Liver (tissue), 9 donors: Measurements from ENCODE around the gene DOK5. TPM values are rescaled to one million over a fixed set of nuclear protein-coding genes. Genes with fewer than 3 reads are reported as not detected.

Source experiments
- DNase-seq: peaks from one replicate; pipeline ENCODE4 v3.0.0-alpha.2; 2017; ENCODE audit warnings: low spot score
- H3K27ac ChIP-seq, 2 donors: one replicate each; pipeline ENCODE4 v1.7.0; 2013; ENCODE audit warnings: inconsistent platforms in 2 of 2, low read length in 2 of 2, control low read depth in 1 of 2, low read depth in 1 of 2, mild to moderate bottlenecking in 1 of 2
- H3K27me3 ChIP-seq, 4 donors: one replicate each; pipeline versions ENCODE4 v1.6.1 to v1.7.0; 2013; ENCODE audit warnings: low read length in 3 of 4, inconsistent platforms in 1 of 4, mild to moderate bottlenecking in 1 of 4, moderate library complexity in 1 of 4; ENCODE audit not compliant: control insufficient read depth in 4 of 4, insufficient read depth in 4 of 4
- H3K36me3 ChIP-seq, 4 donors: one replicate each; pipeline versions ENCODE4 v1.6.1 to v1.7.0; 2013; ENCODE audit warnings: low read length in 3 of 4, mild to moderate bottlenecking in 3 of 4, low read depth in 1 of 4, moderate library complexity in 1 of 4; ENCODE audit not compliant: control insufficient read depth in 4 of 4, insufficient read depth in 3 of 4
- H3K4me1 ChIP-seq, 4 donors: one replicate each; pipeline versions ENCODE4 v1.6.1 to v1.7.0; 2013; ENCODE audit warnings: low read length in 3 of 4, mild to moderate bottlenecking in 3 of 4, moderate library complexity in 1 of 4; ENCODE audit not compliant: control insufficient read depth in 4 of 4, insufficient read depth in 4 of 4
- H3K4me3 ChIP-seq, 3 donors: one replicate each; pipeline versions ENCODE4 v1.6.1 to v1.7.0; 2013; ENCODE audit warnings: low read length in 3 of 3, control low read depth in 1 of 3, low read depth in 1 of 3, mild to moderate bottlenecking in 1 of 3
- H3K9ac ChIP-seq, 2 donors: one replicate each; pipeline ENCODE4 v1.7.0; 2013; ENCODE audit warnings: low read length in 2 of 2, mild to moderate bottlenecking in 2 of 2, moderate library complexity in 2 of 2, control low read depth in 1 of 2, low read depth in 1 of 2
- H3K9me3 ChIP-seq, 4 donors: one replicate each; pipeline versions ENCODE4 v1.6.1 to v1.7.0; 2013; ENCODE audit warnings: low read length in 3 of 4; ENCODE audit not compliant: control insufficient read depth in 4 of 4
- EGR1 ChIP-seq, 2 donors: IDR thresholded peaks; 2 replicates each; pipeline ENCODE4 v1.6.1; 2016 to 2018; ENCODE audit warnings: antibody characterized with exemption in 2 of 2, low read depth in 2 of 2
- FOXA1 ChIP-seq: IDR thresholded peaks from 2 replicates; pipeline ENCODE4 v1.6.1; 2016; ENCODE audit warnings: antibody characterized with exemption
- GABPA ChIP-seq, 2 donors: IDR thresholded peaks in 1 of 2; conservative IDR thresholded peaks in 1 of 2; 2 replicates each; pipeline ENCODE4 v1.6.1; 2016; ENCODE audit warnings: antibody characterized with exemption in 2 of 2, mild to moderate bottlenecking in 1 of 2, moderate library complexity in 1 of 2
- HNF4A ChIP-seq, 2 donors: conservative IDR thresholded peaks; 2 replicates each; pipeline ENCODE4 v1.6.1; 2016; ENCODE audit warnings: antibody characterized with exemption in 2 of 2, mild to moderate bottlenecking in 2 of 2
- JUND ChIP-seq, 2 donors: IDR thresholded peaks; 2 replicates each; pipeline ENCODE4 v1.6.1; 2016; ENCODE audit warnings: antibody characterized with exemption in 2 of 2
- NR2F2 ChIP-seq: IDR thresholded peaks from 2 replicates; pipeline ENCODE4 v1.6.1; 2016; ENCODE audit warnings: antibody characterized with exemption
- RAD21 ChIP-seq, 2 donors: IDR thresholded peaks; 2 replicates each; pipeline ENCODE4 v1.6.1; 2016; ENCODE audit warnings: antibody characterized with exemption in 2 of 2, mild to moderate bottlenecking in 2 of 2
- RXRA ChIP-seq, 2 donors: IDR thresholded peaks; 2 replicates each; pipeline ENCODE4 v1.6.1; 2017 to 2018; ENCODE audit warnings: antibody characterized with exemption in 2 of 2, mild to moderate bottlenecking in 1 of 2
- SP1 ChIP-seq: IDR thresholded peaks from 2 replicates; pipeline ENCODE4 v1.6.1; 2018; ENCODE audit warnings: antibody characterized with exemption, mild to moderate bottlenecking
- YY1 ChIP-seq: IDR thresholded peaks from 2 replicates; pipeline ENCODE4 v1.6.1; 2016; ENCODE audit warnings: antibody characterized with exemption, mild to moderate bottlenecking
- WGBS: extraction: QIAGEN DNeasy Blood & Tissue Kit; methylation state at CpG from one replicate; pipeline ENCODE4 v1.1.7; 2013; 5-methylcytosine and 5-hydroxymethylcytosine counted together
- polyA plus RNA-seq, 2 donors: library from polyadenylated mRNA; stranded (reverse) in 1 of 2; unstranded in 1 of 2; fragments of 200-250 nt in 1 of 2; fragments of >200 nt in 1 of 2; fragmentation: Nextera tagmentation in 1 of 2; extraction: Ambion mirVana in 1 of 2; gene quantifications; one replicate each; pipeline versions ENCODE4 v1.2.1 to v1.2.3, GENCODE V29; 2013 to 2015
- total RNA-seq, 2 donors: library from RNA; depleted of rRNA; stranded (reverse); fragments of >200 nt; gene quantifications; one replicate each; pipeline ENCODE4 v1.2.3, GENCODE V29; 2014
- TF ChIP-seq, protein P1 (sequence below): fragments of 150-350 bp; IDR thresholded peaks from 2 replicates; pipeline ENCODE4 v1.5.1; 2017; ENCODE audit warnings: improper control_type of control experiment, low read depth, low read length; ENCODE audit not compliant: missing input control
- TF ChIP-seq, protein P2 (sequence below): IDR thresholded peaks from 2 replicates; pipeline ENCODE4 v1.6.1; 2016; ENCODE audit warnings: antibody characterized with exemption
- TF ChIP-seq, protein P3 (sequence below): IDR thresholded peaks from 2 replicates; pipeline ENCODE4 v1.6.1; 2016; ENCODE audit warnings: antibody characterized with exemption, mild to moderate bottlenecking
- TF ChIP-seq, protein P4 (sequence below): IDR thresholded peaks from 2 replicates; pipeline ENCODE4 v1.6.1; 2016; ENCODE audit warnings: antibody characterized with exemption
- TF ChIP-seq, protein P5 (sequence below): IDR thresholded peaks from 2 replicates; pipeline ENCODE4 v1.6.1; 2016; ENCODE audit warnings: antibody characterized with exemption
- donor health status: healthy.
- donor health status: healthy.
- donor health status: healthy.
- donor health status: healthy.
- donor health status: healthy.

Gene DOK5
- total and polyA plus RNA-seq, 4 donors: 0.05 to 0.16 (median 0.09) TPM

DNA sequence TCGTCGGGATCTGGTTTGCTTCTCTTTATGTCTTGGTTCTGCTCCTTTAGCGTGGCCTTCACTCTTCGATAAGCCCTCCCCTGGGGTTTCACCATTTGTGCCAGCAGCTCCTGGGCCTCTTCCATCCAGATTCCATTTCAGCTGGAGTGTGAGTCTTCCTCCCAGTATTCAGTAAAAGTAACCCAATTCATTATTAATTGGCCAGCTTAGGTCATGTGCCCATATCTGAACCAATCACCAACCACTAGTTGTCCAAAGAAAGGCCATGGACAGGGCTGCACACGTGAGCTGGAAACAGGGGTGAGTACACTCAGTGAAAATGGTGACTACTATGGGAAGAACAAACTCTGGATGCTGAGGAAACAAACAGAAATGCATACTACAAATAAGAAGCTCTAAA lies 2.8 kb upstream of the DOK5 start:
- TF ChIP-seq YY1: no peak
- TF ChIP-seq, protein P1, sequence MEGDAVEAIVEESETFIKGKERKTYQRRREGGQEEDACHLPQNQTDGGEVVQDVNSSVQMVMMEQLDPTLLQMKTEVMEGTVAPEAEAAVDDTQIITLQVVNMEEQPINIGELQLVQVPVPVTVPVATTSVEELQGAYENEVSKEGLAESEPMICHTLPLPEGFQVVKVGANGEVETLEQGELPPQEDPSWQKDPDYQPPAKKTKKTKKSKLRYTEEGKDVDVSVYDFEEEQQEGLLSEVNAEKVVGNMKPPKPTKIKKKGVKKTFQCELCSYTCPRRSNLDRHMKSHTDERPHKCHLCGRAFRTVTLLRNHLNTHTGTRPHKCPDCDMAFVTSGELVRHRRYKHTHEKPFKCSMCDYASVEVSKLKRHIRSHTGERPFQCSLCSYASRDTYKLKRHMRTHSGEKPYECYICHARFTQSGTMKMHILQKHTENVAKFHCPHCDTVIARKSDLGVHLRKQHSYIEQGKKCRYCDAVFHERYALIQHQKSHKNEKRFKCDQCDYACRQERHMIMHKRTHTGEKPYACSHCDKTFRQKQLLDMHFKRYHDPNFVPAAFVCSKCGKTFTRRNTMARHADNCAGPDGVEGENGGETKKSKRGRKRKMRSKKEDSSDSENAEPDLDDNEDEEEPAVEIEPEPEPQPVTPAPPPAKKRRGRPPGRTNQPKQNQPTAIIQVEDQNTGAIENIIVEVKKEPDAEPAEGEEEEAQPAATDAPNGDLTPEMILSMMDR: no peak
- TF ChIP-seq EGR1 (IDR thresholded peaks at IDR 0.05; ENCODE audit: low read depth in 2 of 2): no peak
- TF ChIP-seq, protein P2, sequence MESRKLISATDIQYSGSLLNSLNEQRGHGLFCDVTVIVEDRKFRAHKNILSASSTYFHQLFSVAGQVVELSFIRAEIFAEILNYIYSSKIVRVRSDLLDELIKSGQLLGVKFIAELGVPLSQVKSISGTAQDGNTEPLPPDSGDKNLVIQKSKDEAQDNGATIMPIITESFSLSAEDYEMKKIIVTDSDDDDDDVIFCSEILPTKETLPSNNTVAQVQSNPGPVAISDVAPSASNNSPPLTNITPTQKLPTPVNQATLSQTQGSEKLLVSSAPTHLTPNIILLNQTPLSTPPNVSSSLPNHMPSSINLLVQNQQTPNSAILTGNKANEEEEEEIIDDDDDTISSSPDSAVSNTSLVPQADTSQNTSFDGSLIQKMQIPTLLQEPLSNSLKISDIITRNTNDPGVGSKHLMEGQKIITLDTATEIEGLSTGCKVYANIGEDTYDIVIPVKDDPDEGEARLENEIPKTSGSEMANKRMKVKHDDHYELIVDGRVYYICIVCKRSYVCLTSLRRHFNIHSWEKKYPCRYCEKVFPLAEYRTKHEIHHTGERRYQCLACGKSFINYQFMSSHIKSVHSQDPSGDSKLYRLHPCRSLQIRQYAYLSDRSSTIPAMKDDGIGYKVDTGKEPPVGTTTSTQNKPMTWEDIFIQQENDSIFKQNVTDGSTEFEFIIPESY: no peak
- TF ChIP-seq RXRA (IDR thresholded peaks at IDR 0.05): no peak
- no peak for TF ChIP-seq HNF4A (conservative IDR thresholded peaks at IDR 0.05)
- no peak for TF ChIP-seq FOXA1
- TF ChIP-seq NR2F2: no peak
- TF ChIP-seq GABPA (IDR thresholded peaks at IDR 0.05 in 1 of 2, conservative IDR thresholded peaks at IDR 0.05 in 1 of 2): no peak
- no peak for TF ChIP-seq SP1
- TF ChIP-seq JUND (IDR thresholded peaks at IDR 0.05): no peak
- TF ChIP-seq, protein P3, sequence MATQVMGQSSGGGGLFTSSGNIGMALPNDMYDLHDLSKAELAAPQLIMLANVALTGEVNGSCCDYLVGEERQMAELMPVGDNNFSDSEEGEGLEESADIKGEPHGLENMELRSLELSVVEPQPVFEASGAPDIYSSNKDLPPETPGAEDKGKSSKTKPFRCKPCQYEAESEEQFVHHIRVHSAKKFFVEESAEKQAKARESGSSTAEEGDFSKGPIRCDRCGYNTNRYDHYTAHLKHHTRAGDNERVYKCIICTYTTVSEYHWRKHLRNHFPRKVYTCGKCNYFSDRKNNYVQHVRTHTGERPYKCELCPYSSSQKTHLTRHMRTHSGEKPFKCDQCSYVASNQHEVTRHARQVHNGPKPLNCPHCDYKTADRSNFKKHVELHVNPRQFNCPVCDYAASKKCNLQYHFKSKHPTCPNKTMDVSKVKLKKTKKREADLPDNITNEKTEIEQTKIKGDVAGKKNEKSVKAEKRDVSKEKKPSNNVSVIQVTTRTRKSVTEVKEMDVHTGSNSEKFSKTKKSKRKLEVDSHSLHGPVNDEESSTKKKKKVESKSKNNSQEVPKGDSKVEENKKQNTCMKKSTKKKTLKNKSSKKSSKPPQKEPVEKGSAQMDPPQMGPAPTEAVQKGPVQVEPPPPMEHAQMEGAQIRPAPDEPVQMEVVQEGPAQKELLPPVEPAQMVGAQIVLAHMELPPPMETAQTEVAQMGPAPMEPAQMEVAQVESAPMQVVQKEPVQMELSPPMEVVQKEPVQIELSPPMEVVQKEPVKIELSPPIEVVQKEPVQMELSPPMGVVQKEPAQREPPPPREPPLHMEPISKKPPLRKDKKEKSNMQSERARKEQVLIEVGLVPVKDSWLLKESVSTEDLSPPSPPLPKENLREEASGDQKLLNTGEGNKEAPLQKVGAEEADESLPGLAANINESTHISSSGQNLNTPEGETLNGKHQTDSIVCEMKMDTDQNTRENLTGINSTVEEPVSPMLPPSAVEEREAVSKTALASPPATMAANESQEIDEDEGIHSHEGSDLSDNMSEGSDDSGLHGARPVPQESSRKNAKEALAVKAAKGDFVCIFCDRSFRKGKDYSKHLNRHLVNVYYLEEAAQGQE: no peak
- TF ChIP-seq, protein P4, sequence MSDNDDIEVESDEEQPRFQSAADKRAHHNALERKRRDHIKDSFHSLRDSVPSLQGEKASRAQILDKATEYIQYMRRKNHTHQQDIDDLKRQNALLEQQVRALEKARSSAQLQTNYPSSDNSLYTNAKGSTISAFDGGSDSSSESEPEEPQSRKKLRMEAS: no peak
- WGBS: 86% methylated on average over 5 of the region's 5 CpGs
- DNase-seq: no peak
- H3K4me3 ChIP-seq: no peak overlapping the region
- no peak overlapping the region for H3K9ac ChIP-seq
- peaks cover 0 to 9% (median 5%) of the 10 kb centered on the region in 4 donors for H3K4me1 ChIP-seq
- peaks cover 3 to 15% (median 6%) of the 10 kb centered on the region in 4 donors for H3K27me3 ChIP-seq
- peaks cover 0 to 2% (median 0%) of the 10 kb centered on the region in 4 donors for H3K9me3 ChIP-seq
- H3K36me3 ChIP-seq: no peaks in the 10 kb centered on the region
- no peak overlapping the region for H3K27ac ChIP-seq

DNA sequence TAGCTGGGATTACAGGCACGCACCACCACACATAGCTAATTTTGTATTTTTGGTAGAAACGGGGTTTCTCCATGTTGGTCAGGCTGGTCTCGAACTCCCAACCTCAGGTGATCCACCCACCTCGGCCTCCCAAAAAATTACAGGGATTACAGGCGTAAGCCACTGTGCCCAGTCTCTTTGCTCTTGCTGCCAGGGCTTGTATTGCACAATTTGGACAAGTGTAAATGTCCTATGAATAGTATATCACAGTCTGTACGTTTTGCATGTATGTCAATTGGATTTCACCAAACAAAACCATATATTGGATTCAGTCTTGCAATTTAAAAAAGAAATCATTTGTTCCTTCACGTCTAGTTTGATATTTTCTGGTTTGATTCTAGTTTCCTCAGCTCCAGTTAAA lies 2.1 kb upstream of the DOK5 start:
- Histone ChIP-seq H3K9me3 (peaks cover 0 to 2% (median 0%) of the 10 kb centered on the region in 4 donors), H3K27ac (no peak overlapping the region), H3K36me3 (no peaks in the 10 kb centered on the region), H3K4me3 (no peak overlapping the region), H3K27me3 (peaks cover 3 to 22% (median 8%) of the 10 kb centered on the region in 4 donors), H3K9ac (no peak overlapping the region), H3K4me1 (peaks cover 0 to 9% (median 5%) of the 10 kb centered on the region in 4 donors)
- no peak for DNase-seq
- WGBS: 70% methylated on average over 7 of the region's 7 CpGs
- no peak for TF ChIP-seq FOXA1
- TF ChIP-seq, protein P2: no peak
- no peak for TF ChIP-seq JUND (IDR thresholded peaks at IDR 0.05)
- TF ChIP-seq EGR1 (IDR thresholded peaks at IDR 0.05; ENCODE audit: low read depth in 2 of 2): no peak
- TF ChIP-seq, protein P5, sequence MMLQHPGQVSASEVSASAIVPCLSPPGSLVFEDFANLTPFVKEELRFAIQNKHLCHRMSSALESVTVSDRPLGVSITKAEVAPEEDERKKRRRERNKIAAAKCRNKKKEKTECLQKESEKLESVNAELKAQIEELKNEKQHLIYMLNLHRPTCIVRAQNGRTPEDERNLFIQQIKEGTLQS: no peak
- TF ChIP-seq, protein P1: no peak
- no peak for TF ChIP-seq RAD21 (IDR thresholded peaks at IDR 0.05)
- no peak for TF ChIP-seq RXRA (IDR thresholded peaks at IDR 0.05)
- TF ChIP-seq, protein P3: no peak
